GM12878 (cell line): ENCODE measurements around the gene ABCD3.
"Not testable (repeated sequence)": the region's sequence is repeated elsewhere in the genome, so short reads cannot be mapped to it uniquely, and the experiment has no call there.

Experiments
- CHD1 ChIP-seq: IDR thresholded peaks from 2 replicates; pipeline ENCODE4 v1.6.1; 2012; ENCODE audit warnings: low read depth, low read length, improper control_type of control experiment
- CTCF ChIP-seq, 3 experiments: IDR thresholded peaks in 2 of 3; conservative IDR thresholded peaks in 1 of 3; 2 replicates each; pipeline ENCODE4 v1.5.1; 2011; ENCODE audit warnings: low read depth in 3 of 3, low read length in 3 of 3, mild to moderate bottlenecking in 3 of 3, control low read depth in 2 of 3, moderate library complexity in 2 of 3, inconsistent platforms in 1 of 3, mixed read lengths in 1 of 3; ENCODE audit not compliant: control insufficient read depth in 2 of 3, insufficient read depth in 1 of 3; ENCODE audit errors: extremely low read depth in 1 of 3
- CUX1 ChIP-seq: IDR thresholded peaks from 2 replicates; pipeline ENCODE4 v1.6.1; 2012; ENCODE audit warnings: improper control_type of control experiment, low read depth, low read length; ENCODE audit not compliant: insufficient replicate concordance
- POLR2A ChIP-seq: IDR thresholded peaks from 2 replicates; pipeline ENCODE4 v1.6.1; 2011; ENCODE audit warnings: low read depth, mild to moderate bottlenecking, low read length

GRCh38 chr1:94444819-94445218, 26.6 kb downstream of the ABCD3 start:
- TF ChIP-seq CHD1; CTCF (IDR thresholded peaks at IDR 0.05 in 2 of 3, conservative IDR thresholded peaks at IDR 0.05 in 1 of 3; ENCODE audit: control insufficient read depth in 2 of 3, extremely low read depth in 1 of 3, insufficient read depth in 1 of 3, low read depth in 3 of 3, low read length in 3 of 3); POLR2A; CUX1: not testable (repeated sequence)
